Keratinocyte (primary cell): ENCODE data around the gene HS1BP3. TPM values are rescaled to one million over a fixed set of nuclear protein-coding genes. Genes with fewer than 3 reads are reported as not detected.

Experiments
- DNase-seq: peaks from one replicate; pipeline ENCODE4 v3.0.0-alpha.2; 2011; ENCODE audit warnings: low read depth, missing footprints, low spot score
- FAIRE-seq: peaks from 2 replicates; lab custom pipeline; 2011; peaks lifted over from hg19 to GRCh38; lab: Jason Lieb, UNC
- H2AFZ ChIP-seq: 2 replicates; pipeline ENCODE4 v1.6.0; 2012; ENCODE audit warnings: low read length, control low read depth, inconsistent platforms; ENCODE audit not compliant: control insufficient read depth
- H3K27ac ChIP-seq: 2 replicates; pipeline ENCODE4 v1.5.1; 2011; ENCODE audit warnings: low read length; ENCODE audit not compliant: control insufficient read depth, insufficient read depth
- H3K27me3 ChIP-seq: 3 replicates; pipeline ENCODE4 v1.6.0; 2011; ENCODE audit warnings: low read length; ENCODE audit not compliant: control insufficient read depth, insufficient read depth; ENCODE audit errors: extremely low read depth
- H3K36me3 ChIP-seq, 2 experiments: 2 replicates in 1 of 2; 3 replicates in 1 of 2; pipeline ENCODE4 v1.5.1; 2011; ENCODE audit warnings: low read length in 2 of 2, mild to moderate bottlenecking in 1 of 2; ENCODE audit not compliant: control insufficient read depth in 2 of 2, insufficient read depth in 2 of 2; ENCODE audit errors: extremely low read depth in 1 of 2
- H3K4me1 ChIP-seq: 3 replicates; pipeline ENCODE4 v1.5.1; 2011; ENCODE audit warnings: low read length; ENCODE audit not compliant: control insufficient read depth, insufficient read depth; ENCODE audit errors: extremely low read depth
- H3K4me2 ChIP-seq: 3 replicates; pipeline ENCODE4 v1.6.0; 2011; ENCODE audit warnings: low read depth, low read length; ENCODE audit not compliant: control insufficient read depth, insufficient read depth; ENCODE audit errors: extremely low read depth
- H3K4me3 ChIP-seq, 3 experiments: fragments of 200-600 bp in 1 of 3; sonication (generic) in 1 of 3; 2 replicates in 2 of 3; 3 replicates in 1 of 3; pipeline ENCODE4 v1.5.1; 2011 to 2016; ENCODE audit warnings: low read length in 3 of 3, mild to moderate bottlenecking in 3 of 3, control low read depth in 2 of 3, inconsistent platforms in 1 of 3, low read depth in 1 of 3, mixed read lengths in 1 of 3, mixed run types in 1 of 3, moderate library complexity in 1 of 3; ENCODE audit not compliant: control insufficient read depth in 2 of 3, insufficient read depth in 2 of 3; ENCODE audit errors: extremely low read depth in 1 of 3
- H3K79me2 ChIP-seq: 2 replicates; pipeline ENCODE4 v1.6.0; 2012; ENCODE audit warnings: low read length; ENCODE audit not compliant: control insufficient read depth, insufficient read depth
- H3K9ac ChIP-seq: 3 replicates; pipeline ENCODE4 v1.6.0; 2011; ENCODE audit warnings: low read length; ENCODE audit not compliant: control insufficient read depth, insufficient read depth; ENCODE audit errors: extremely low read depth
- H3K9me1 ChIP-seq: 3 replicates; pipeline ENCODE4 v1.6.0; 2011; ENCODE audit warnings: low read length; ENCODE audit not compliant: control insufficient read depth, insufficient read depth; ENCODE audit errors: extremely low read depth
- H3K9me3 ChIP-seq: 2 replicates; pipeline ENCODE4 v1.5.1; 2012; ENCODE audit warnings: low read depth, low read length; ENCODE audit not compliant: control insufficient read depth
- H4K20me1 ChIP-seq: 3 replicates; pipeline ENCODE4 v1.6.0; 2011; ENCODE audit warnings: low read length; ENCODE audit not compliant: control insufficient read depth, insufficient read depth; ENCODE audit errors: extremely low read depth
- CTCF ChIP-seq, 3 experiments: IDR thresholded peaks in 1 of 3; conservative IDR thresholded peaks in 1 of 3; optimal IDR thresholded peaks in 1 of 3; 2 replicates in 2 of 3; 3 replicates in 1 of 3; pipeline versions ENCODE3 to v1.5.1; 2011; ENCODE audit warnings: low read length in 3 of 3, mild to moderate bottlenecking in 3 of 3, moderate library complexity in 2 of 3, control low read depth in 1 of 3, inconsistent platforms in 1 of 3; ENCODE audit not compliant: insufficient read depth in 2 of 3; ENCODE audit errors: extremely low read depth in 1 of 3
- EZH2 ChIP-seq: IDR thresholded peaks from one replicate; pipeline ENCODE4 v1.6.1; 2012; ENCODE audit warnings: inconsistent platforms, mild to moderate bottlenecking, low read length, moderate library complexity
- dilution Hi-C: fragments of 300-500 bp; cut with MboI; formaldehyde crosslinking; loops from one replicate; pipeline ENCODE4 v1.7.0; 2020; ENCODE audit warnings: low sequenced_read_pairs; ENCODE audit not compliant: extremely low pct_ligation_motif_present
- polyA plus RNA-seq, 5 experiments: library from polyadenylated mRNA; depleted of rRNA in 3 of 5; stranded (reverse) in 3 of 5; stranded (forward) in 1 of 5; unstranded in 1 of 5; fragments of >200 nt; gene quantifications; 1 replicate in 1 of 5; 2 replicates in 3 of 5; 3 replicates in 1 of 5; pipeline versions ENCODE4 v1.2.1 to v1.2.3, GENCODE V29; 2011 to 2012; ENCODE audit warnings: missing spikeins in 2 of 5, low read depth in 1 of 5, low replicate concordance in 1 of 5

HS1BP3 gene
- polyA plus RNA-seq, 1 donor (not counting 4 experiments of a cell fraction or from before 2014, with no cell fraction given): 18.5 TPM

DNA sequence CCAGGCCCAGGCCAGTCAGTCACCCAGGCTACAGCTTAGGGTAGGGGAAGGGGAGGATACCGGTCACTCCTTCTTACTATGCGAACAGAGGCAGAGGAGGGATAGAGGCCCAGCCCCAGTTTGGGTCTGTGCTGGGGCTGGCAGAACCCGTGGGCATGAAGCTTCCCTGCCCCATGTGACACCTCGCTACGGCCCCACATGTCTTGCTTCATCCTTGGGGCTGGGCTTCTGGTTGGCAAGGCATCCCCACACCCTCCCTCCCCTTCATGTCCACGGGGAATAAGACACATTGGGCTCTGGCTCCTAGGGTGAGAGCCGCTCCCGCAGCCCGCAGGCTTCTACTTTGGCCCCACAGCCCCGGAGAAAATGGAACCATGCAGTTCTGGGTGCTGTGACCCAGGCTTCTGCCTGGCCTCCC lies 32.4 kb downstream of the HS1BP3 start:
- FAIRE-seq: no peak
- H3K27ac ChIP-seq: no peak overlapping the region
- dilution Hi-C loops: no loop called here
- DNase-seq: no peak
- TF ChIP-seq CTCF (optimal IDR thresholded peaks at IDR 0.05 in 1 of 3, IDR thresholded peaks at IDR 0.05 in 1 of 3, conservative IDR thresholded peaks at IDR 0.05 in 1 of 3; ENCODE audit: extremely low read depth in 1 of 3, insufficient read depth in 2 of 3, low read length in 3 of 3) (no peak), EZH2 (no peak)
- no peak overlapping the region for H3K4me2 ChIP-seq
- H3K27me3 ChIP-seq: no peaks in the 10 kb centered on the region
- no peak overlapping the region for H3K9ac ChIP-seq
- H2AFZ ChIP-seq: no peak overlapping the region
- peaks cover 7 to 21% of the 10 kb centered on the region in 2 experiments for H3K36me3 ChIP-seq
- H4K20me1 ChIP-seq: peaks cover 2% of the 10 kb centered on the region
- no peaks in the 10 kb centered on the region for H3K9me3 ChIP-seq
- no peaks in the 10 kb centered on the region for H3K79me2 ChIP-seq
- no peaks in the 10 kb centered on the region for H3K9me1 ChIP-seq
- H3K4me3 ChIP-seq: no peak overlapping the region
- peaks cover 19% of the 10 kb centered on the region for H3K4me1 ChIP-seq

- Histone ChIP-seq H2AFZ (no peak overlapping the region), H3K27ac (no peak overlapping the region), H3K9ac (no peak overlapping the region), H3K9me1 (no peaks in the 10 kb centered on the region), H3K27me3 (no peaks in the 10 kb centered on the region), H4K20me1 (peaks cover 2% of the 10 kb centered on the region), H3K9me3 (no peaks in the 10 kb centered on the region), H3K79me2 (no peaks in the 10 kb centered on the region), H3K4me2 (no peak overlapping the region), H3K36me3 (peaks cover 7 to 17% of the 10 kb centered on the region in 2 experiments), H3K4me1 (peaks cover 19% of the 10 kb centered on the region), H3K4me3 (no peak overlapping the region)
- no peak for TF ChIP-seq EZH2
- TF ChIP-seq CTCF (optimal IDR thresholded peaks at IDR 0.05 in 1 of 3, IDR thresholded peaks at IDR 0.05 in 1 of 3, conservative IDR thresholded peaks at IDR 0.05 in 1 of 3; ENCODE audit: extremely low read depth in 1 of 3, insufficient read depth in 2 of 3, low read length in 3 of 3): peak in 1 of 3 experiments; percentile 17
- FAIRE-seq (no peak), DNase-seq (no peak)
- dilution Hi-C loops: no loop called here
These were observed 32.9 kb downstream of the HS1BP3 start for GRCh38 chr2:20617892-20618467.
